ENCODE data around the gene GPR3. TPM values are rescaled to one million over a fixed set of nuclear protein-coding genes. Genes with fewer than 3 reads are reported as not detected.

The GPR3 gene
- total RNA-seq, 1 experiment from 2014 or later, result 0.98 TPM

GRCh38 chr1:27358928-27359313, 33.5 kb upstream of the GPR3 start:
- Histone ChIP-seq H3K9me2 (ENCODE audit: insufficient read depth) (no peaks in the 10 kb centered on the region), H3K4me3 (no peak overlapping the region), H3K36me3 (ENCODE audit: low read depth) (no peaks in the 10 kb centered on the region), H2AFZ (no peak overlapping the region), H3K4me1 (replicated peaks; ENCODE audit: insufficient read depth) (no peaks in the 10 kb centered on the region), H3F3A (ENCODE audit: insufficient read depth, low read depth) (no peaks in the 10 kb centered on the region), H4K20me1 (ENCODE audit: insufficient read depth) (no peaks in the 10 kb centered on the region), H3K79me2 (ENCODE audit: low read depth) (no peaks in the 10 kb centered on the region), H3K27me3 (ENCODE audit: insufficient read depth, low read depth) (no peaks in the 10 kb centered on the region), H3K9me3 (ENCODE audit: insufficient read depth, low read depth) (no peaks in the 10 kb centered on the region), H3K4me2 (no peak overlapping the region), H3K27ac (no peak overlapping the region)
- BruUV-seq (replicated peaks), result no TSS peak
- TF ChIP-seq EZH2 (IDR thresholded peaks at IDR 0.05; ENCODE audit: low read depth), result no peak
- TF ChIP-seq, protein P1, sequence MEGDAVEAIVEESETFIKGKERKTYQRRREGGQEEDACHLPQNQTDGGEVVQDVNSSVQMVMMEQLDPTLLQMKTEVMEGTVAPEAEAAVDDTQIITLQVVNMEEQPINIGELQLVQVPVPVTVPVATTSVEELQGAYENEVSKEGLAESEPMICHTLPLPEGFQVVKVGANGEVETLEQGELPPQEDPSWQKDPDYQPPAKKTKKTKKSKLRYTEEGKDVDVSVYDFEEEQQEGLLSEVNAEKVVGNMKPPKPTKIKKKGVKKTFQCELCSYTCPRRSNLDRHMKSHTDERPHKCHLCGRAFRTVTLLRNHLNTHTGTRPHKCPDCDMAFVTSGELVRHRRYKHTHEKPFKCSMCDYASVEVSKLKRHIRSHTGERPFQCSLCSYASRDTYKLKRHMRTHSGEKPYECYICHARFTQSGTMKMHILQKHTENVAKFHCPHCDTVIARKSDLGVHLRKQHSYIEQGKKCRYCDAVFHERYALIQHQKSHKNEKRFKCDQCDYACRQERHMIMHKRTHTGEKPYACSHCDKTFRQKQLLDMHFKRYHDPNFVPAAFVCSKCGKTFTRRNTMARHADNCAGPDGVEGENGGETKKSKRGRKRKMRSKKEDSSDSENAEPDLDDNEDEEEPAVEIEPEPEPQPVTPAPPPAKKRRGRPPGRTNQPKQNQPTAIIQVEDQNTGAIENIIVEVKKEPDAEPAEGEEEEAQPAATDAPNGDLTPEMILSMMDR (conservative IDR thresholded peaks at IDR 0.05), result no peak
- ChIA-PET POLR2A (ENCODE audit: unreplicated experiment) (no interaction called here), CTCF (no interaction called here)
- no peak for DNase-seq
- intact Hi-C loops (cut with micrococcal nuclease; ENCODE audit: unreplicated experiment), result no loop called here

DNA sequence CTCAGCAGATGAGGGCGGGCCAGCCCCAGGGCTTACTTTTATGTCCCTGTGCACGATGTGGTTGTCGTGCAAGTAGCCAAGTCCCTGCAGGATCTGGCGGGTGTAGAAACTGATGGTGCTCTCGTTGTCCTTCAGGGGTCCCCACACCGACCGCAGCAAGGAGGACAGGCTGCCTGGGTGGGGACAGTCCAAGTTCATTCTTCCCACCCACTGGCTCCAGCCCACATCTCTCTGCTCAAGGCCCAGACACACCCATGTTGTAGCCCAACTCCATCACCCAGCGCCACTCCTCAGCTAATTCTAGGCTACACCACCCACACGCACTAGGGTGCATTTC, 32.6 kb upstream of the GPR3 start:
- Histone ChIP-seq H2AFZ (no peak overlapping the region), H3K79me2 (ENCODE audit: low read depth) (no peaks in the 10 kb centered on the region), H3K4me1 (replicated peaks; ENCODE audit: insufficient read depth) (no peaks in the 10 kb centered on the region), H4K20me1 (ENCODE audit: insufficient read depth) (no peaks in the 10 kb centered on the region), H3K36me3 (ENCODE audit: low read depth) (no peaks in the 10 kb centered on the region), H3K27me3 (ENCODE audit: insufficient read depth, low read depth) (no peaks in the 10 kb centered on the region), H3K4me2 (no peak overlapping the region), H3F3A (ENCODE audit: insufficient read depth, low read depth) (no peaks in the 10 kb centered on the region), H3K4me3 (no peak overlapping the region), H3K9me2 (ENCODE audit: insufficient read depth) (no peaks in the 10 kb centered on the region), H3K27ac (no peak overlapping the region), H3K9me3 (ENCODE audit: insufficient read depth, low read depth) (no peaks in the 10 kb centered on the region)
- no peak for DNase-seq
- TF ChIP-seq EZH2 (IDR thresholded peaks at IDR 0.05; ENCODE audit: low read depth), result no peak
- TF ChIP-seq, protein P1 (conservative IDR thresholded peaks at IDR 0.05), result no peak
- intact Hi-C loops (cut with micrococcal nuclease; ENCODE audit: unreplicated experiment), result no loop called here
- ChIA-PET CTCF (no interaction called here), POLR2A (ENCODE audit: unreplicated experiment) (no interaction called here)
- BruUV-seq (replicated peaks), result no TSS peak

- no peak for DNase-seq
- Histone ChIP-seq H3K27me3 (ENCODE audit: insufficient read depth, low read depth) (no peaks in the 10 kb centered on the region), H4K20me1 (ENCODE audit: insufficient read depth) (no peaks in the 10 kb centered on the region), H2AFZ (no peak overlapping the region), H3K79me2 (ENCODE audit: low read depth) (no peaks in the 10 kb centered on the region), H3K4me2 (no peak overlapping the region), H3K9me2 (ENCODE audit: insufficient read depth) (no peaks in the 10 kb centered on the region), H3K36me3 (ENCODE audit: low read depth) (no peaks in the 10 kb centered on the region), H3K4me1 (replicated peaks; ENCODE audit: insufficient read depth) (peaks cover 4% of the 10 kb centered on the region; the same call in 1 of the 2 replicates), H3K4me3 (no peak overlapping the region), H3F3A (ENCODE audit: insufficient read depth, low read depth) (no peaks in the 10 kb centered on the region), H3K27ac (no peak overlapping the region), H3K9me3 (ENCODE audit: insufficient read depth, low read depth) (no peaks in the 10 kb centered on the region)
- intact Hi-C loops (cut with micrococcal nuclease; ENCODE audit: unreplicated experiment), result no loop called here
- POLR2A ChIA-PET (ENCODE audit: unreplicated experiment), result no interaction called here
- TF ChIP-seq, protein P1 (conservative IDR thresholded peaks at IDR 0.05), result no peak
- TF ChIP-seq EZH2 (IDR thresholded peaks at IDR 0.05; ENCODE audit: low read depth), result no peak
- CTCF ChIA-PET, result no interaction called here
- BruUV-seq (replicated peaks), result no TSS peak
Observed at GRCh38 chr1:27360159-27361043, 32.0 kb upstream of the GPR3 start.
